ENCODE results near the gene ANKS3.
A peak's percentile ranks its signal among the peaks of the same experiment; 100 is the strongest.

The ANKS3 gene

GRCh38 chr16:4694642-4695451 is 39.2 kb downstream of the ANKS3 start:
- Histone ChIP-seq H3K9me3 (ENCODE audit: control insufficient read depth, insufficient read depth, low read depth, low read length) (no peaks in the 10 kb centered on the region), H3K27me3 (ENCODE audit: control insufficient read depth, insufficient read depth, low read length) (no peaks in the 10 kb centered on the region), H3K36me3 (ENCODE audit: control insufficient read depth, insufficient read depth, low read length) (peaks cover 55% of the 10 kb centered on the region), H3K4me1 (ENCODE audit: control insufficient read depth, insufficient read depth, low read length) (peaks cover 6% of the 10 kb centered on the region), H3K9ac (ENCODE audit: low read length) (no peak overlapping the region), H3K27ac (ENCODE audit: low read depth, low read length) (no peak overlapping the region), H3K4me3 (ENCODE audit: low read depth, low read length) (peak overlapping the region; percentile 95)

GRCh38 chr16:4693956-4694641 is 40.0 kb downstream of the ANKS3 start:
- no peaks in the 10 kb centered on the region for H3K27me3 ChIP-seq (ENCODE audit: control insufficient read depth, insufficient read depth, low read length)
- H3K9ac ChIP-seq (ENCODE audit: low read length), result peak overlapping the region; percentile 88
- peak overlapping the region; percentile 95 for H3K4me3 ChIP-seq (ENCODE audit: low read depth, low read length)
- peaks cover 6% of the 10 kb centered on the region for H3K4me1 ChIP-seq (ENCODE audit: control insufficient read depth, insufficient read depth, low read length)
- peak overlapping the region; percentile 67; the same call in 1 of the 2 replicates for H3K27ac ChIP-seq (ENCODE audit: low read depth, low read length)
- H3K36me3 ChIP-seq (ENCODE audit: control insufficient read depth, insufficient read depth, low read length), result peaks cover 50% of the 10 kb centered on the region
- H3K9me3 ChIP-seq (ENCODE audit: control insufficient read depth, insufficient read depth, low read depth, low read length), result no peaks in the 10 kb centered on the region

GRCh38 chr16:4693296-4693955 is 40.6 kb downstream of the ANKS3 start, which contains the start of gene NUDT16L1:
Gene NUDT16L1, plus strand, starts transcription at chr16:4693562. Its CDS starts 165 bp downstream, at chr16:4693727.
- Histone ChIP-seq H3K27me3 (ENCODE audit: control insufficient read depth, insufficient read depth, low read length) (no peaks in the 10 kb centered on the region), H3K4me3 (ENCODE audit: low read depth, low read length) (peak within 1 kb of the TSS; percentile 95), H3K27ac (ENCODE audit: low read depth, low read length) (peak within 1 kb of the TSS; percentile 67; the same call in 1 of the 2 replicates), H3K9me3 (ENCODE audit: control insufficient read depth, insufficient read depth, low read depth, low read length) (no peaks in the 10 kb centered on the region), H3K9ac (ENCODE audit: low read length) (peak within 1 kb of the TSS; percentile 88), H3K36me3 (ENCODE audit: control insufficient read depth, insufficient read depth, low read length) (peaks cover 44% of the 10 kb centered on the region), H3K4me1 (ENCODE audit: control insufficient read depth, insufficient read depth, low read length) (peaks cover 6% of the 10 kb centered on the region)

- H3K9ac ChIP-seq (ENCODE audit: low read length), result peak overlapping the region; percentile 73
Observed at GRCh38 chr16:4692460-4693295, 41.4 kb downstream of the ANKS3 start.

GRCh38 chr16:4691666-4692412 is 42.2 kb downstream of the ANKS3 start:
- no peaks in the 10 kb centered on the region for H3K27me3 ChIP-seq (ENCODE audit: control insufficient read depth, insufficient read depth, low read length)
- no peak overlapping the region for H3K27ac ChIP-seq (ENCODE audit: low read depth, low read length)
- peaks cover 39% of the 10 kb centered on the region for H3K36me3 ChIP-seq (ENCODE audit: control insufficient read depth, insufficient read depth, low read length)
- no peaks in the 10 kb centered on the region for H3K9me3 ChIP-seq (ENCODE audit: control insufficient read depth, insufficient read depth, low read depth, low read length)
- no peak overlapping the region for H3K4me3 ChIP-seq (ENCODE audit: low read depth, low read length)
- peaks cover 6% of the 10 kb centered on the region for H3K4me1 ChIP-seq (ENCODE audit: control insufficient read depth, insufficient read depth, low read length)
- no peak overlapping the region for H3K9ac ChIP-seq (ENCODE audit: low read length)

More at GRCh38 chr16:4692460-4693295, 41.4 kb downstream of the ANKS3 start:
- Histone ChIP-seq H3K27ac (ENCODE audit: low read depth, low read length) (no peak overlapping the region), H3K9me3 (ENCODE audit: control insufficient read depth, insufficient read depth, low read depth, low read length) (no peaks in the 10 kb centered on the region), H3K4me3 (ENCODE audit: low read depth, low read length) (peak overlapping the region; percentile 95), H3K27me3 (ENCODE audit: control insufficient read depth, insufficient read depth, low read length) (no peaks in the 10 kb centered on the region), H3K36me3 (ENCODE audit: control insufficient read depth, insufficient read depth, low read length) (peaks cover 40% of the 10 kb centered on the region), H3K4me1 (ENCODE audit: control insufficient read depth, insufficient read depth, low read length) (peaks cover 6% of the 10 kb centered on the region)

- H3K4me1 ChIP-seq (ENCODE audit: control insufficient read depth, insufficient read depth, low read length), result peaks cover 6% of the 10 kb centered on the region
- peaks cover 39% of the 10 kb centered on the region for H3K36me3 ChIP-seq (ENCODE audit: control insufficient read depth, insufficient read depth, low read length)
- no peaks in the 10 kb centered on the region for H3K9me3 ChIP-seq (ENCODE audit: control insufficient read depth, insufficient read depth, low read depth, low read length)
- no peaks in the 10 kb centered on the region for H3K27me3 ChIP-seq (ENCODE audit: control insufficient read depth, insufficient read depth, low read length)
- H3K9ac ChIP-seq (ENCODE audit: low read length), result no peak overlapping the region
- no peak overlapping the region for H3K4me3 ChIP-seq (ENCODE audit: low read depth, low read length)
- no peak overlapping the region for H3K27ac ChIP-seq (ENCODE audit: low read depth, low read length)
Observed at GRCh38 chr16:4690946-4691665, 43.0 kb downstream of the ANKS3 start.

- H3K27ac ChIP-seq (ENCODE audit: low read depth, low read length), result no peak overlapping the region
- peaks cover 39% of the 10 kb centered on the region for H3K36me3 ChIP-seq (ENCODE audit: control insufficient read depth, insufficient read depth, low read length)
- no peaks in the 10 kb centered on the region for H3K27me3 ChIP-seq (ENCODE audit: control insufficient read depth, insufficient read depth, low read length)
- H3K4me3 ChIP-seq (ENCODE audit: low read depth, low read length), result no peak overlapping the region
- H3K9ac ChIP-seq (ENCODE audit: low read length), result no peak overlapping the region
- H3K4me1 ChIP-seq (ENCODE audit: control insufficient read depth, insufficient read depth, low read length), result peaks cover 6% of the 10 kb centered on the region
- H3K9me3 ChIP-seq (ENCODE audit: control insufficient read depth, insufficient read depth, low read depth, low read length), result no peaks in the 10 kb centered on the region
Observed at GRCh38 chr16:4689864-4690704, 44.0 kb downstream of the ANKS3 start.

GRCh38 chr16:4689091-4689671 is 44.9 kb downstream of the ANKS3 start:
- H3K36me3 ChIP-seq (ENCODE audit: control insufficient read depth, insufficient read depth, low read length), result peaks cover 45% of the 10 kb centered on the region
- H3K4me3 ChIP-seq (ENCODE audit: low read depth, low read length), result no peak overlapping the region
- H3K9ac ChIP-seq (ENCODE audit: low read length), result peak overlapping the region; percentile 2
- H3K4me1 ChIP-seq (ENCODE audit: control insufficient read depth, insufficient read depth, low read length), result peaks cover 6% of the 10 kb centered on the region
- no peak overlapping the region for H3K27ac ChIP-seq (ENCODE audit: low read depth, low read length)
- H3K27me3 ChIP-seq (ENCODE audit: control insufficient read depth, insufficient read depth, low read length), result no peaks in the 10 kb centered on the region
- no peaks in the 10 kb centered on the region for H3K9me3 ChIP-seq (ENCODE audit: control insufficient read depth, insufficient read depth, low read depth, low read length)

- no peaks in the 10 kb centered on the region for H3K9me3 ChIP-seq (ENCODE audit: control insufficient read depth, insufficient read depth, low read depth, low read length)
- peaks cover 6% of the 10 kb centered on the region for H3K4me1 ChIP-seq (ENCODE audit: control insufficient read depth, insufficient read depth, low read length)
- H3K9ac ChIP-seq (ENCODE audit: low read length), result no peak overlapping the region
- no peaks in the 10 kb centered on the region for H3K27me3 ChIP-seq (ENCODE audit: control insufficient read depth, insufficient read depth, low read length)
- no peak overlapping the region for H3K4me3 ChIP-seq (ENCODE audit: low read depth, low read length)
- peaks cover 49% of the 10 kb centered on the region for H3K36me3 ChIP-seq (ENCODE audit: control insufficient read depth, insufficient read depth, low read length)
- H3K27ac ChIP-seq (ENCODE audit: low read depth, low read length), result no peak overlapping the region
Observed at GRCh38 chr16:4688674-4689045, 45.4 kb downstream of the ANKS3 start.

All from HUES6 (cell line).